A673 (cell line): ENCODE results near the gene ZNF678.

Experiments
- CTCF ChIP-seq: fragments of 300-800, 200-600 bp; sonication (generic); conservative IDR thresholded peaks from 2 replicates; pipeline ENCODE4 v1.5.1; 2017; ENCODE audit warnings: low read depth, mild to moderate bottlenecking, antibody characterized with exemption, low read length, moderate library complexity, mixed read lengths
- EZH2 ChIP-seq: fragments of 200-600 bp; sonication (generic); IDR thresholded peaks from 2 replicates; pipeline ENCODE4 v1.6.1; 2017; ENCODE audit warnings: borderline replicate concordance, low read depth, mild to moderate bottlenecking, mixed read lengths, antibody characterized with exemption, low read length; ENCODE audit not compliant: poor library complexity, severe bottlenecking

GRCh38 chr1:227548119-227548397 lies 15.3 kb upstream of the ZNF678 start:
- TF ChIP-seq CTCF (no peak), EZH2 (no peak)
